Naive thymus-derived CD4-positive, alpha-beta T cell (primary cell): Measurements from ENCODE around the gene SPNS2. TPM values are rescaled to one million over a fixed set of nuclear protein-coding genes. Genes with fewer than 3 reads are reported as not detected.

Experiments used
- ATAC-seq: fragments of 150-1000 bp; cut with Tn5 transposase; 2 replicates; pipeline ENCODE4 v1.10.0; 2021; ENCODE audit warnings: mild to moderate bottlenecking, moderate library complexity
- CTCF ChIA-PET: fragments of 350-600 bp; sonication (Branson Sonifier 250); formaldehyde crosslinking; loops from one replicate; lab custom pipeline; 2021; ENCODE audit warnings: antibody characterized with exemption; lab: Charles Lee
- POLR2A ChIA-PET: fragments of 350-600 bp; sonication (Branson Sonifier 250); formaldehyde crosslinking; loops from one replicate; lab custom pipeline; 2021; ENCODE audit warnings: antibody characterized with exemption, inconsistent platforms; lab: Charles Lee
- DNase-seq, 9 donors: peaks; one replicate each; pipeline versions ENCODE4 v3.0.0 to v3.0.0-alpha.2; 2020 to 2022; ENCODE audit warnings: mixed read lengths in 1 of 9
- H3K27ac ChIP-seq: one replicate; pipeline ENCODE4 v1.7.0; 2013; ENCODE audit warnings: mild to moderate bottlenecking, low read depth, low read length, moderate library complexity
- H3K27me3 ChIP-seq, 2 donors: one replicate each; pipeline ENCODE4 v1.7.0; 2013; ENCODE audit warnings: low read length in 2 of 2, mild to moderate bottlenecking in 2 of 2, moderate library complexity in 2 of 2; ENCODE audit not compliant: control insufficient read depth in 2 of 2, insufficient read depth in 2 of 2
- H3K36me3 ChIP-seq, 3 experiments: 1 replicate in 2 of 3; 2 replicates in 1 of 3; pipeline ENCODE4 v1.7.0; 2013; ENCODE audit warnings: low read length in 3 of 3, mild to moderate bottlenecking in 3 of 3, moderate library complexity in 1 of 3; ENCODE audit not compliant: insufficient read depth in 3 of 3, control insufficient read depth in 2 of 3
- H3K4me1 ChIP-seq, 2 donors: one replicate each; pipeline ENCODE4 v1.7.0; 2013; ENCODE audit warnings: low read length in 2 of 2, mild to moderate bottlenecking in 2 of 2, moderate library complexity in 1 of 2; ENCODE audit not compliant: control insufficient read depth in 2 of 2, insufficient read depth in 2 of 2
- H3K4me3 ChIP-seq: 2 replicates; pipeline ENCODE4 v1.7.0; 2013; ENCODE audit warnings: mild to moderate bottlenecking, low read length
- H3K9me3 ChIP-seq, 3 experiments: 1 replicate in 2 of 3; 2 replicates in 1 of 3; pipeline ENCODE4 v1.7.0; 2013; ENCODE audit warnings: low read length in 3 of 3; ENCODE audit not compliant: control insufficient read depth in 2 of 3
- H3K27ac Mint-ChIP-seq, 9 donors: one replicate each; pipeline ENCODE4 v1.8.0; 2020 to 2022; ENCODE audit warnings: mixed read lengths in 9 of 9, mild to moderate bottlenecking in 8 of 9, moderate library complexity in 5 of 9, inconsistent platforms in 2 of 9
- H3K27me3 Mint-ChIP-seq, 5 donors: one replicate each; pipeline ENCODE4 v1.8.0; 2021 to 2022; ENCODE audit warnings: mixed read lengths in 5 of 5, mild to moderate bottlenecking in 1 of 5
- H3K36me3 Mint-ChIP-seq, 5 donors: one replicate each; pipeline ENCODE4 v1.8.0; 2020 to 2022; ENCODE audit warnings: mixed read lengths in 5 of 5, mild to moderate bottlenecking in 3 of 5, inconsistent platforms in 1 of 5
- H3K4me1 Mint-ChIP-seq, 7 donors: one replicate each; pipeline ENCODE4 v1.8.0; 2020 to 2022; ENCODE audit warnings: mixed read lengths in 7 of 7, mild to moderate bottlenecking in 3 of 7, inconsistent platforms in 1 of 7
- H3K4me3 Mint-ChIP-seq, 10 donors: one replicate each; pipeline ENCODE4 v1.8.0; 2020 to 2022; ENCODE audit warnings: mild to moderate bottlenecking in 10 of 10, mixed read lengths in 10 of 10, moderate library complexity in 6 of 10, inconsistent platforms in 2 of 10
- H3K9me3 Mint-ChIP-seq, 11 donors: one replicate each; pipeline ENCODE4 v1.8.0; 2020 to 2022; ENCODE audit warnings: mixed read lengths in 11 of 11, mild to moderate bottlenecking in 4 of 11, inconsistent platforms in 1 of 11, moderate library complexity in 1 of 11
- intact Hi-C, 2 donors: fragments of 100-400 bp; cut with micrococcal nuclease; formaldehyde crosslinking; loops; one replicate each; pipeline ENCODE4 v1.15.1; 2023
- polyA plus RNA-seq, 2 donors: library from polyadenylated mRNA; unstranded; fragments of 300-500 nt; fragmentation: Illumina TruSeq; gene quantifications; one replicate each; pipeline ENCODE4 v1.2.3, GENCODE V29; 2021
- total RNA-seq, 6 experiments: library from RNA in 5 of 6; stranded (reverse) in 5 of 6; gene quantifications; 1 replicate in 5 of 6; 2 replicates in 1 of 6; pipeline ENCODE4 v1.2.3 and lab custom pipeline; 2021 to 2026

Gene SPNS2
- total and polyA plus RNA-seq, 7 experiments from 2014 or later = 0.19 to 0.56 (median 0.50) TPM; not detected in 3

GRCh38 chr17:4501295-4501949, 2.7 kb downstream of the SPNS2 start:
- Histone ChIP-seq H3K4me1 (peaks cover 17 to 20% of the 10 kb centered on the region in 2 donors), H3K27me3 (peaks cover 0 to 14% of the 10 kb centered on the region in 2 donors), H3K27ac (no peak overlapping the region), H3K4me3 (no peak overlapping the region), H3K36me3 (no peaks in the 10 kb centered on the region), H3K9me3 (no peaks in the 10 kb centered on the region)
- DNase-seq (no peak), ATAC-seq (no peak)
- Mint-ChIP-seq H3K27ac (no peak overlapping the region), H3K4me3 (peak overlapping the region in 2 of 10 donors; percentile 25 to 89), H3K9me3 (no peaks in the 10 kb centered on the region), H3K4me1 (peaks cover 20 to 40% (median 34%) of the 10 kb centered on the region in 7 donors), H3K36me3 (no peaks in the 10 kb centered on the region), H3K27me3 (peaks cover 15 to 46% (median 38%) of the 10 kb centered on the region in 5 donors)
- ChIA-PET POLR2A (no interaction called here), CTCF (no interaction called here)
- intact Hi-C loops = no loop called here

GRCh38 chr17:4502466-4503154, 3.9 kb downstream of the SPNS2 start:
- Histone ChIP-seq H3K4me1 (peaks cover 17 to 20% of the 10 kb centered on the region in 2 donors), H3K27ac (no peak overlapping the region), H3K27me3 (peaks cover 0 to 14% of the 10 kb centered on the region in 2 donors), H3K36me3 (no peaks in the 10 kb centered on the region), H3K4me3 (no peak overlapping the region), H3K9me3 (no peaks in the 10 kb centered on the region)
- intact Hi-C loops = no loop called here
- H3K27ac Mint-ChIP-seq = no peak overlapping the region
- peak overlapping the region in 1 of 10 donors; percentile 50 for H3K4me3 Mint-ChIP-seq
- H3K27me3 Mint-ChIP-seq = peaks cover 15 to 44% (median 35%) of the 10 kb centered on the region in 5 donors
- DNase-seq (no peak), ATAC-seq (no peak)
- ChIA-PET CTCF (no interaction called here), POLR2A (no interaction called here)
- peaks cover 17 to 40% (median 34%) of the 10 kb centered on the region in 7 donors for H3K4me1 Mint-ChIP-seq
- H3K36me3 Mint-ChIP-seq = no peaks in the 10 kb centered on the region
- H3K9me3 Mint-ChIP-seq = no peaks in the 10 kb centered on the region

GRCh38 chr17:4503283-4504025, 4.8 kb downstream of the SPNS2 start:
- no peaks in the 10 kb centered on the region for H3K36me3 ChIP-seq
- POLR2A ChIA-PET = no interaction called here
- H3K27ac Mint-ChIP-seq = no peak overlapping the region
- H3K9me3 ChIP-seq = no peaks in the 10 kb centered on the region
- CTCF ChIA-PET = interaction anchor here (0.6 kb wide), 1 partner anchor 178 kb away, joined by 5 read pairs; no protein-coding TSS in a partner anchor
- H3K4me3 Mint-ChIP-seq = peak overlapping the region in 1 of 10 donors; percentile 39
- no peaks in the 10 kb centered on the region for H3K36me3 Mint-ChIP-seq
- H3K27ac ChIP-seq = no peak overlapping the region
- H3K9me3 Mint-ChIP-seq = no peaks in the 10 kb centered on the region
- H3K27me3 Mint-ChIP-seq = peaks cover 15 to 44% (median 32%) of the 10 kb centered on the region in 5 donors
- peaks cover 0 to 14% of the 10 kb centered on the region in 2 donors for H3K27me3 ChIP-seq
- peaks cover 20 to 40% (median 34%) of the 10 kb centered on the region in 7 donors for H3K4me1 Mint-ChIP-seq
- intact Hi-C loops = no loop called here
- ATAC-seq (no peak), DNase-seq (no peak)
- H3K4me3 ChIP-seq = no peak overlapping the region
- peaks cover 17 to 20% of the 10 kb centered on the region in 2 donors for H3K4me1 ChIP-seq

- H3K27ac ChIP-seq = no peak overlapping the region
- no peaks in the 10 kb centered on the region for H3K36me3 ChIP-seq
- peaks cover 23 to 25% of the 10 kb centered on the region in 2 donors for H3K4me1 ChIP-seq
- Mint-ChIP-seq H3K4me1 (peaks cover 27 to 47% (median 41%) of the 10 kb centered on the region in 7 donors), H3K36me3 (no peaks in the 10 kb centered on the region), H3K27ac (peak overlapping the region in 1 of 9 donors; percentile 7), H3K4me3 (peak overlapping the region in 3 of 10 donors; percentile 25 to 52 (median 51)), H3K9me3 (no peaks in the 10 kb centered on the region), H3K27me3 (peaks cover 15 to 44% (median 32%) of the 10 kb centered on the region in 5 donors)
- no peak overlapping the region for H3K4me3 ChIP-seq
- ATAC-seq (no peak), DNase-seq (no peak)
- POLR2A ChIA-PET = no interaction called here
- CTCF ChIA-PET = no interaction called here
- no peaks in the 10 kb centered on the region for H3K9me3 ChIP-seq
- intact Hi-C loops = no loop called here
- H3K27me3 ChIP-seq = peaks cover 0 to 14% of the 10 kb centered on the region in 2 donors
Measured at GRCh38 chr17:4504188-4504587, 5.5 kb downstream of the SPNS2 start.

- Histone ChIP-seq H3K27ac (no peak overlapping the region), H3K4me3 (no peak overlapping the region), H3K36me3 (no peaks in the 10 kb centered on the region), H3K9me3 (no peaks in the 10 kb centered on the region), H3K27me3 (peaks cover 0 to 14% of the 10 kb centered on the region in 2 donors), H3K4me1 (peaks cover 18% of the 10 kb centered on the region in 2 donors)
- ATAC-seq (no peak), DNase-seq (no peak)
- CTCF ChIA-PET = no interaction called here
- H3K9me3 Mint-ChIP-seq = no peaks in the 10 kb centered on the region
- POLR2A ChIA-PET = no interaction called here
- intact Hi-C loops = no loop called here
- H3K27me3 Mint-ChIP-seq = peaks cover 13 to 37% (median 24%) of the 10 kb centered on the region in 5 donors
- H3K27ac Mint-ChIP-seq = no peak overlapping the region
- no peak overlapping the region for H3K4me3 Mint-ChIP-seq
- H3K36me3 Mint-ChIP-seq = no peaks in the 10 kb centered on the region
- H3K4me1 Mint-ChIP-seq = peaks cover 26 to 45% (median 39%) of the 10 kb centered on the region in 7 donors
Measured at GRCh38 chr17:4505187-4505586, 6.5 kb downstream of the SPNS2 start.

- POLR2A ChIA-PET = no interaction called here
Measured at GRCh38 chr17:4506175-4506813, 7.6 kb downstream of the SPNS2 start.

More at GRCh38 chr17:4506175-4506813, 7.6 kb downstream of the SPNS2 start:
- peaks cover 0 to 10% of the 10 kb centered on the region in 2 donors for H3K27me3 ChIP-seq
- no peaks in the 10 kb centered on the region for H3K9me3 Mint-ChIP-seq
- no peak overlapping the region for H3K4me3 Mint-ChIP-seq
- H3K27ac Mint-ChIP-seq = peak overlapping the region in 1 of 9 donors; percentile 51
- peaks cover 10 to 13% of the 10 kb centered on the region in 2 donors for H3K4me1 ChIP-seq
- ATAC-seq (no peak), DNase-seq (no peak)
- peaks cover 7 to 26% (median 16%) of the 10 kb centered on the region in 5 donors for H3K27me3 Mint-ChIP-seq
- no peaks in the 10 kb centered on the region for H3K36me3 ChIP-seq
- H3K27ac ChIP-seq = no peak overlapping the region
- H3K4me3 ChIP-seq = no peak overlapping the region
- no peaks in the 10 kb centered on the region for H3K9me3 ChIP-seq
- intact Hi-C loops = no loop called here
- CTCF ChIA-PET = interaction anchor here (0.5 kb wide), 1 partner anchor 411 kb away, joined by 3 read pairs; no protein-coding TSS in a partner anchor
- no peaks in the 10 kb centered on the region for H3K36me3 Mint-ChIP-seq
- peaks cover 27 to 39% (median 29%) of the 10 kb centered on the region in 7 donors for H3K4me1 Mint-ChIP-seq
